ENCODE data around the gene PAK1. TPM values are rescaled to one million over a fixed set of nuclear protein-coding genes. Genes with fewer than 3 reads are reported as not detected.

Gene PAK1
- total RNA-seq, 2 donors from 2014 or later = 40.8 to 56.8 TPM

- Mint-ChIP-seq H3K9me3 (no peaks in the 10 kb centered on the region), H3K36me3 (ENCODE audit: insufficient read depth in 2 of 2) (no peaks in the 10 kb centered on the region), H3K4me1 (ENCODE audit: low read depth) (peaks cover 16% of the 10 kb centered on the region), H3K27ac (no peak overlapping the region), H3K4me3 (no peak overlapping the region), H3K27me3 (ENCODE audit: low read depth) (peaks cover 7% of the 10 kb centered on the region)
- DNase-seq (no peak), ATAC-seq (replicated peaks in 1 of 2) (no peak)
Observed at GRCh38 chr11:77442394-77443053, 31.4 kb downstream of the PAK1 start.

DNA sequence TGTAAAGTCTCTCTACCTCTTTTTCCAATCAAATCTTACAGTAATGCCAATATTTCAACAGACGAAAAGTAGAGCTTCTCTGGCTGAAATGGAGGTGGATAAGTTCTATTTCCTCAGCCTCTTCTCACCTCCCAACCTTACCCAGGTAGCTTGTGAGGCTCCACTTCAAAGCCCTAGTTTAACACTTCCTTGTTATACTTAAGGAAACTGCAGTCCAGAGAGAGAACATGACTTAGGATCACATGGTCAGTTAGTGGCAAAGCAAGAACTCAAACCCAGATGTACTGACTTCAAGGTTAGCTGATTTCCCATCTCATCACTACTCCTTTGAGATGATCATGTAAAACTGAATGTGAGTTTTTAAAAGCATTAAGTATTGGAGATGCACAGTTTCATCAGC is 32.5 kb downstream of the PAK1 start:
- Mint-ChIP-seq H3K9me3 (no peaks in the 10 kb centered on the region), H3K27ac (no peak overlapping the region), H3K4me3 (no peak overlapping the region), H3K4me1 (ENCODE audit: low read depth) (peaks cover 8% of the 10 kb centered on the region), H3K27me3 (ENCODE audit: low read depth) (peaks cover 7% of the 10 kb centered on the region), H3K36me3 (ENCODE audit: insufficient read depth in 2 of 2) (no peaks in the 10 kb centered on the region)
- DNase-seq (no peak), ATAC-seq (replicated peaks in 1 of 2) (no peak)

DNA sequence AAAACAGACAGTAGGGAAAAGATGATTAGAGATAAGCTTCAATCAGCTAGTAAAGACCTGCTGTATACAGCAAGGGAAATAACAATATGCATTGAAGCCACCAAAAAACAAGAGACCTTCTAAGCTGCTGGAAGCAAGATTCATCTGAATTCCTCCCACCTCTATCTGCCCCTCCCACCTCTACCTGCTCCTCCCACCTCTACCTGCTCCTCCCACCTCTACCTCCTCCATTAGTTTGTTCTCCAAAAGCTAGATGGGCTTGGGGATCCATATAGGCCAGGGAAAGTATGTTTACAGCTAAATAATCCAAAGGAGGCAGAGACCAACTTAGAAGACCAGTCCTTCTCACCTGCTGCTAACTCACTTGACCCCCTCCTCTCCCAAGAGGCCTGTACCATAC is 33.2 kb downstream of the PAK1 start:
- peaks cover 7% of the 10 kb centered on the region for H3K27me3 Mint-ChIP-seq (ENCODE audit: low read depth)
- H3K36me3 Mint-ChIP-seq (ENCODE audit: insufficient read depth in 2 of 2) = no peaks in the 10 kb centered on the region
- no peaks in the 10 kb centered on the region for H3K9me3 Mint-ChIP-seq
- ATAC-seq (replicated peaks in 1 of 2) (no peak), DNase-seq (no peak)
- H3K4me1 Mint-ChIP-seq (ENCODE audit: low read depth) = peaks cover 2% of the 10 kb centered on the region
- H3K4me3 Mint-ChIP-seq = no peak overlapping the region
- H3K27ac Mint-ChIP-seq = no peak overlapping the region

- DNase-seq (no peak), ATAC-seq (replicated peaks in 1 of 2) (no peak)
- Mint-ChIP-seq H3K4me1 (ENCODE audit: low read depth) (no peaks in the 10 kb centered on the region), H3K9me3 (no peaks in the 10 kb centered on the region), H3K36me3 (ENCODE audit: insufficient read depth in 2 of 2) (no peaks in the 10 kb centered on the region), H3K27ac (no peak overlapping the region), H3K27me3 (ENCODE audit: low read depth) (peaks cover 7% of the 10 kb centered on the region), H3K4me3 (no peak overlapping the region)
Observed at GRCh38 chr11:77438487-77438886, 35.4 kb downstream of the PAK1 start.

- DNase-seq = no peak
- ATAC-seq (replicated peaks in 1 of 2) = no peak
- Mint-ChIP-seq H3K4me1 (ENCODE audit: low read depth) (no peaks in the 10 kb centered on the region), H3K4me3 (no peak overlapping the region), H3K27ac (no peak overlapping the region), H3K9me3 (no peaks in the 10 kb centered on the region), H3K27me3 (ENCODE audit: low read depth) (peaks cover 7% of the 10 kb centered on the region), H3K36me3 (ENCODE audit: insufficient read depth in 2 of 2) (no peaks in the 10 kb centered on the region)
Observed at GRCh38 chr11:77436969-77437368, 36.9 kb downstream of the PAK1 start.

DNA sequence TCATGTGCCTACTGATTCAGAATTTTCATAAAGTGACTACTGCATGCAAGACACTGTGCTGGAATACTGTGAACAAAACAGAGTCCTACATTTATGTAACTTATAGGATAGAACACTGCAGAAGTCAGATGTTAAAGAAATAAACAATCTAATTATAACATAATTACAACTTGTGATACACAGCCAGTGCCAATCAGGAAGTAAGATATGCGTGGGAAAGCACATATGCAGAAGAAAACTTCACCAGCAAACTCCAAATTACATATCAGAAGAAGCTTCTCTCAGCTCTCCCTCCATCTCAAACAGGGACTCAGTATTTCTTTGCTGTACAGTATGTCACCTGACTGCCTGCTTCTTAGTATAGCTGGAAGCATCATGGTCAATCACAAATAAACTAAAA is 37.4 kb downstream of the PAK1 start:
- Mint-ChIP-seq H3K4me1 (ENCODE audit: low read depth) (no peaks in the 10 kb centered on the region), H3K36me3 (ENCODE audit: insufficient read depth in 2 of 2) (no peaks in the 10 kb centered on the region), H3K27ac (no peak overlapping the region), H3K27me3 (ENCODE audit: low read depth) (peaks cover 7% of the 10 kb centered on the region), H3K9me3 (no peaks in the 10 kb centered on the region), H3K4me3 (no peak overlapping the region)
- DNase-seq (no peak), ATAC-seq (replicated peaks in 1 of 2) (no peak)

DNA sequence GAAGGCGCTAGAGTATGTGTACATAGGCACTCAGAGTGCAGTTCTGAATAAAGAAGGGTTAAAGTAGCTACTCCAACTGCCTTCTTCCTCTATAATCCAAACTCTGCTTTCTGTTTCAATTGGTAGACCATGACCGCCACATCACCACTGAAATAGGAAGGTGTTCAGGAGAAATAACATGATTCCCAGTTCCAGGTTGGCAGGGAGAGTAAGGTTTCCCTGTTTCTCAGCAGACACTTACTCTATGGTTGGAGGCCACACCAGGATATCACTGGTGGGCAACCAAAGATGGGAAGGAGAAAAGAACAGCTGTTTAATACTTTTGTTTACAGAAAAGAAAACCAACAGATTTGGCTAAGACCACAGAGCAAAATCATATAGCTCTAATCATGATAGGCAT is 37.9 kb downstream of the PAK1 start:
- no peaks in the 10 kb centered on the region for H3K9me3 Mint-ChIP-seq
- no peaks in the 10 kb centered on the region for H3K36me3 Mint-ChIP-seq (ENCODE audit: insufficient read depth in 2 of 2)
- H3K27ac Mint-ChIP-seq = no peak overlapping the region
- ATAC-seq (replicated peaks in 1 of 2) (no peak), DNase-seq (no peak)
- no peak overlapping the region for H3K4me3 Mint-ChIP-seq
- H3K4me1 Mint-ChIP-seq (ENCODE audit: low read depth) = no peaks in the 10 kb centered on the region
- peaks cover 7% of the 10 kb centered on the region for H3K27me3 Mint-ChIP-seq (ENCODE audit: low read depth)

GRCh38 chr11:77431813-77432212 is 42.1 kb downstream of the PAK1 start:
- ATAC-seq (replicated peaks in 1 of 2) (no peak), DNase-seq (no peak)
- H3K27ac Mint-ChIP-seq = peak overlapping the region; percentile 46
- no peak overlapping the region for H3K4me3 Mint-ChIP-seq
- no peaks in the 10 kb centered on the region for H3K36me3 Mint-ChIP-seq (ENCODE audit: insufficient read depth in 2 of 2)
- H3K27me3 Mint-ChIP-seq (ENCODE audit: low read depth) = no peaks in the 10 kb centered on the region
- H3K9me3 Mint-ChIP-seq = no peaks in the 10 kb centered on the region
- no peaks in the 10 kb centered on the region for H3K4me1 Mint-ChIP-seq (ENCODE audit: low read depth)

GRCh38 chr11:77428598-77428997 is 45.3 kb downstream of the PAK1 start:
- ATAC-seq (replicated peaks in 1 of 2) = no peak
- no peaks in the 10 kb centered on the region for H3K9me3 Mint-ChIP-seq
- H3K4me1 Mint-ChIP-seq (ENCODE audit: low read depth) = no peaks in the 10 kb centered on the region
- H3K36me3 Mint-ChIP-seq (ENCODE audit: insufficient read depth in 2 of 2) = no peaks in the 10 kb centered on the region
- H3K27ac Mint-ChIP-seq = no peak overlapping the region
- H3K4me3 Mint-ChIP-seq = no peak overlapping the region
- DNase-seq = no peak
- no peaks in the 10 kb centered on the region for H3K27me3 Mint-ChIP-seq (ENCODE audit: low read depth)

DNA sequence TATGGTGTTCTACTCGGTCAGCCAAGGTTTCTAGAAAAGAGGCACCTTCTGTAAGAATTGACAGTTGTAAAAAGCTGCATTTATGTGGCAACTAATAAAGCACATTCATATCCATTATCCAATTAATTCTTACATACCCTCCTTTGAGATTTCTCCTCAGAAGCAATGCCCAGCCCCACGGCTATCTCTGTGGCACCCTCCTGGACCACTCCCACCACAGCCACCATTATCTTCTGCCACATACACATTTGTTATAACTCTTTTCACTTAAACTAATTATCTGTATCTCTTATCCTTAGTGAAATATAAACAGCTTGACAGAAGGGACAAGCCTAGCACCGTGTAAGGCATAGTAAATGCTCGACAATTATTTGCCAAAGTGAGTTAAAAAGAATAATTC is 48.5 kb downstream of the PAK1 start:
- Mint-ChIP-seq H3K4me1 (ENCODE audit: low read depth) (no peaks in the 10 kb centered on the region), H3K36me3 (ENCODE audit: insufficient read depth in 2 of 2) (no peaks in the 10 kb centered on the region), H3K27ac (no peak overlapping the region), H3K4me3 (no peak overlapping the region), H3K27me3 (ENCODE audit: low read depth) (no peaks in the 10 kb centered on the region), H3K9me3 (no peaks in the 10 kb centered on the region)
- no peak for ATAC-seq (replicated peaks in 1 of 2)
- DNase-seq = no peak

DNA sequence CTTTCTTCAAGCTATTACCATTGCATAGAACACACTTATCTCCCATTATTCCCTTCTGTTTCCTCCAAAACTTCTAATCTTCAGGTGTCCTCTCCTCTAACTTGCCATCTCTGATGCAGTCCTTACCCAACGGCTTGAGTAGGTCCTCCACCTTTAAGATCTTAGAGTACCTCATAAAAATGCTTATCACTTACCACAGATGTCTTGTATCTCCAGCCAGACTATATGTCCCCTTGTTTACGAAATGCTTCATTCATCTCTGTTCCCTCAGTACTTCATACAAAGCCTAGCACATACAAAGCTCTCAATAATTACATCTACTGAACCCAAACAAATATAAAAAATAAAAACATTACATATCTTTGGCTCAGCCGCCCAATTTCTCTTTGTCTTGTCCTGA is 49.2 kb downstream of the PAK1 start:
- no peaks in the 10 kb centered on the region for H3K4me1 Mint-ChIP-seq (ENCODE audit: low read depth)
- no peak for ATAC-seq (replicated peaks in 1 of 2)
- no peaks in the 10 kb centered on the region for H3K36me3 Mint-ChIP-seq (ENCODE audit: insufficient read depth in 2 of 2)
- no peak overlapping the region for H3K4me3 Mint-ChIP-seq
- no peak overlapping the region for H3K27ac Mint-ChIP-seq
- DNase-seq = no peak
- no peaks in the 10 kb centered on the region for H3K9me3 Mint-ChIP-seq
- H3K27me3 Mint-ChIP-seq (ENCODE audit: low read depth) = no peaks in the 10 kb centered on the region

DNA sequence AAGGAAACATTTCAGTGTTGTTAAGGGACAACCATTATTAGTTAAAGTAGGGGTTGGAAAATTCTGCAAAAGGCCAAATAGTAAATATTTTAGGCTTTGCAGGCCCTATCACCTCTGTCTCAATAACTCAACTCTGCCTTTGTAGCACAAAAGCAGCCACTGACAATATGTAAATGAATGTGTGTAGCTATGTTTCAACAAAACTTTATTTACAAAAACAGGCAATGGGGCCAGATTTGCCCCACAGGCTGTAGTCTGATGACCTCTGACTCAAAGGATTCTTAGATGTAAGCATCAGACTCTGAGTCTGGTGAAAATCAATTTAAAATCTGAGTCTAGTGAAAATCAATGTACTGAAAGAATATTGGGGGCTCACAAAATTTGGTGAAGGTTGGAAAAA is 50.3 kb downstream of the PAK1 start:
- H3K4me1 Mint-ChIP-seq (ENCODE audit: low read depth) = peaks cover under 1% of the 10 kb centered on the region
- no peaks in the 10 kb centered on the region for H3K36me3 Mint-ChIP-seq (ENCODE audit: insufficient read depth in 2 of 2)
- no peak overlapping the region for H3K27ac Mint-ChIP-seq
- no peaks in the 10 kb centered on the region for H3K27me3 Mint-ChIP-seq (ENCODE audit: low read depth)
- no peak overlapping the region for H3K4me3 Mint-ChIP-seq
- ATAC-seq (replicated peaks in 1 of 2) = no peak
- DNase-seq = no peak
- H3K9me3 Mint-ChIP-seq = no peaks in the 10 kb centered on the region

GRCh38 chr11:77422687-77423086 is 51.2 kb downstream of the PAK1 start:
- no peak for DNase-seq

GRCh38 chr11:77421041-77421723 is 52.7 kb downstream of the PAK1 start:
- Mint-ChIP-seq H3K27ac (no peak overlapping the region), H3K27me3 (ENCODE audit: low read depth) (no peaks in the 10 kb centered on the region), H3K36me3 (ENCODE audit: insufficient read depth in 2 of 2) (no peaks in the 10 kb centered on the region), H3K4me1 (ENCODE audit: low read depth) (peaks cover 5% of the 10 kb centered on the region), H3K9me3 (no peaks in the 10 kb centered on the region), H3K4me3 (no peak overlapping the region)
- no peak for ATAC-seq (replicated peaks in 1 of 2)
- no peak for DNase-seq

More at GRCh38 chr11:77422687-77423086, 51.2 kb downstream of the PAK1 start:
- no peaks in the 10 kb centered on the region for H3K9me3 Mint-ChIP-seq
- no peaks in the 10 kb centered on the region for H3K27me3 Mint-ChIP-seq (ENCODE audit: low read depth)
- no peak overlapping the region for H3K4me3 Mint-ChIP-seq
- H3K36me3 Mint-ChIP-seq (ENCODE audit: insufficient read depth in 2 of 2) = no peaks in the 10 kb centered on the region
- no peak for ATAC-seq (replicated peaks in 1 of 2)
- no peak overlapping the region for H3K27ac Mint-ChIP-seq
- H3K4me1 Mint-ChIP-seq (ENCODE audit: low read depth) = peaks cover 5% of the 10 kb centered on the region
